ENCODE results near the gene ZDHHC14.

ZDHHC14 gene

DNA sequence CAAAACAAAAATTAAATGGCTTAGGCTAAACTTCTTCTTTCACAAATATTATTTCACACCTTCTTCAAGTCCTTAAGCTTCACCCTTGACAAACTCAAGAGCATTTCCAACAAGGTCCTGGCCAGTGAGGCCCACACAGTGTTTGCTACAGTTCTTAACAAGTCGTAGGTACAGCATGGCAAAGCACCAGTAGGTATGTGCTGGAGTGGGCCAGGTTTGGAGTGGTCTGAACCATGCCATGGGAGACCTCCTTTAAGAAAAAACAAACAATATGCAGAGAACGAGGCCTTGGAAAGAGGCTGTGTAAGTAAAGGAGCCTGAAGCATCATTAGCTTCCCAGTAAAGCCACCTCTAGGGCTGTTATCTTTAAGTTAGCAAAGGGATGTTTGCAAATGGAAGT is 287.7 kb downstream of the ZDHHC14 start:
- no peaks in the 10 kb centered on the region for H3K4me1 ChIP-seq
- H3K4me3 ChIP-seq, result no peak overlapping the region
- DNase-seq (ENCODE audit: low spot score in 2 of 2), result no peak
- H3K36me3 ChIP-seq (replicated peaks), result no peaks in the 10 kb centered on the region
- no peaks in the 10 kb centered on the region for H3K9me3 ChIP-seq
- H3K27me3 ChIP-seq (ENCODE audit: low read depth), result no peaks in the 10 kb centered on the region
- in situ Hi-C loops (cut with MboI; ENCODE audit: low sequenced_read_pairs), result no loop called here

DNA sequence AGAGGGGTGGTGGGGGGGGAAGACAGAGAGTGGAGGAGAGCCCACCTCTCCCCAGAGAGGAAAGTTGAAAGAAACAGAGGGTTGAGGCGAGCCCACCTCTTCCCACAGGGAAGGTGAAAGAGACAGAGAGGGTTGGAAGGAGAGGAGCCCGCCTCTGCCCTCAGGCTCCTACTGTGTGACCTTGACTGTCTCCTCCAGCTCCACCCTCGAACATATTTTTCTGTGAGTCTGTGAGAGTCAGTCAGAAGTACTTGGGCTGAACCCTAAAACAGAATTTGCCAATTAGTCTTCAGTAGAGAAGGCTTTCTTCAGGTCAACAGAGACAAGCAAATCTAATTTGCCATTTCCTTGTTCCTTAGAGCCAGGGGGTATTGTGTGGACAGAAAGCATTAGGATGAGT is 288.3 kb downstream of the ZDHHC14 start:
- in situ Hi-C loops (cut with MboI; ENCODE audit: low sequenced_read_pairs), result no loop called here
- Histone ChIP-seq H3K36me3 (replicated peaks) (no peaks in the 10 kb centered on the region), H3K9me3 (no peaks in the 10 kb centered on the region), H3K27me3 (ENCODE audit: low read depth) (no peaks in the 10 kb centered on the region), H3K4me1 (no peaks in the 10 kb centered on the region), H3K4me3 (no peak overlapping the region)
- DNase-seq (ENCODE audit: low spot score in 2 of 2), result no peak

DNA sequence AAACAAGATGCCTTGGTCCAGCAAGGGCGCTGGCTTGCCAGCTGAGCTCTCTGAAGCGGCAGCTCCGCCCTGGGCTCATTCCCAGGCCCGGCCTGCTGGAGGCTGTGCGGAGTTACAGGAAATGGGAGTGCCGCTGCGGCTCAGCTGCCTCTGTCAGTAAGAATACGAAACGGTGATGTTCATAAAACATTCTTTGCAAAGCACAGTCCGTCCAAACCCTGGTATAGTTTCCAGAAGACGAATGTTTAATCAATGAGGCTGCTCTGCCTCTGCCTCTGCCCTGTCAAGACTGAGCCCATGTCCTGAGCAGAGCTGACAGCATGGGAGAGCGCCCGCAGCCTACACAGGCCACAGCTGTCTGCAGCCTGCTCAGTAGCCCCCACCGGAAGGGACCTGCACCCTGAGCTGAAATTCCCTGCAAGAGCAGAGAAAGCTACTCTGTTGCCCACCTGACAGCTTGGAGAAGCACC is 288.8 kb downstream of the ZDHHC14 start:
- Histone ChIP-seq H3K4me3 (no peak overlapping the region), H3K9me3 (no peaks in the 10 kb centered on the region), H3K36me3 (replicated peaks) (no peaks in the 10 kb centered on the region), H3K27me3 (ENCODE audit: low read depth) (no peaks in the 10 kb centered on the region), H3K4me1 (no peaks in the 10 kb centered on the region)
- DNase-seq (ENCODE audit: low spot score in 2 of 2), result peak in 1 of 2 experiments; percentile 49
- in situ Hi-C loops (cut with MboI; ENCODE audit: low sequenced_read_pairs), result no loop called here

DNA sequence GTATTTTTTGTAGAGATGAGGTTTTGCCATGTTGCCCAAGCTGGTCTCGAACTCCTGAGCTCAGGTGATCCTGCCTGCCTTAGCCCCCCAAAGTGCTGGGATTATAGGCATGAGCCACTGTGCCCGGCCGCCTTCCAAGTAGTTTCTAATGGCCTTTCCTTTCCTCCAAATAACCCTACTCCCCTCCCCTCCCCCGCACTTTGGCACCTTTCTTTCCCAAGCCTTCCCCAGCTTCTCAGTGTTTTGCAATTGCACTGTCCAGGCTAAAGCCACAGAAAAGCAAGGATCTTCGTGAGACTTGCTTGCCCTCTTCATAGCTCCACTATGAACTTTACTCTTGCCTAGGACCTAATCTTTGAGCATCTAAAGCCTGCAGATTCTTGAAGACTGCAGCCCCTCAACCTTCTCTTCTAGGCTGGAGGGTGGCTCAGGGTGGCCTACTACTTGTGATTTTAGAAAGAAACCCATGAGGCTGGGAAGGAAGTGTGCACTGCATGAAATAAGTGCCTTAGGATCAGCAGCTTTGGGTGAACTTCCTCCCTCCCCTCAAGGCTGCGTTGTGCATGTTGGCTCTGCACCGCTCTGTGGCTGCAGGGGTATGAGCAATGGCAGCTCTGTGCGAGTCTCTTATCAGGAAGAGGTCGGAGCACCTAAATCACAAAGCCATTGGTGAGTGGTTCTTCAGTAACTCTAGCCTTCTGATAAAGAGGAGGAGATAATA is 289.6 kb downstream of the ZDHHC14 start:
- H3K27me3 ChIP-seq (ENCODE audit: low read depth), result no peaks in the 10 kb centered on the region
- no peaks in the 10 kb centered on the region for H3K36me3 ChIP-seq (replicated peaks)
- DNase-seq (ENCODE audit: low spot score in 2 of 2), result no peak
- H3K4me1 ChIP-seq, result no peaks in the 10 kb centered on the region
- in situ Hi-C loops (cut with MboI; ENCODE audit: low sequenced_read_pairs), result no loop called here
- no peaks in the 10 kb centered on the region for H3K9me3 ChIP-seq
- H3K4me3 ChIP-seq, result no peak overlapping the region

DNA sequence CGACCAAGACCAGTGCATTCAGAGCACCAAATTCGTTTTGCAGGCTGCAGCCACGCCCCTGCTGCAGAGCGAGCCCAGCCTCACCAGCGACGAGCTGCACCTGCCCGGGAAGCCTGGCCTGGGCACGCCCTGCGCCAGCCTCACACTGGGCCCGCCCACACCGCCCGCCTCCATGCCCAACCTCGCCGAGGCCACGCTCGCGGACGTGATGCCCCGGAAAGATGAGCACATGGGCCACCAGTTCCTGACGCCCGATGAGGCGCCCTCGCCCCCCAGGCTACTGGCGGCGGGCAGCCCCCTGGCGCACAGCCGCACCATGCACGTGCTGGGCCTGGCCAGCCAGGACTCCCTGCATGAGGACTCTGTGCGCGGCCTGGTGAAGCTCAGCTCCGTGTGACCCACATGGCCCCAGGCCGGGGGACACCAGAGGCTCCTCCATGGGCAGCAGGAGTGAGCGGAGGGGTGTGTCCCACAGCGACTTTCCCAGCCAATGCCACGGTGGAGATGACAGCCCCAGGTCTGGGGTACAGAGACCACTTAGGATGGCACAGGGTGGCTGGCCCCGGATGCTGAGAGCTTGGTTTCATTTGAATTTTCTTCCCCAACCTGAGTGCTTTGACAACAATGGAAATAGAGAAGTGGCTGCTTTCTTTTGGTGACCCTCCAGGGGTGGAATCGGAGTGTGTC is 291.9 kb downstream of the ZDHHC14 start:
- no peaks in the 10 kb centered on the region for H3K27me3 ChIP-seq (ENCODE audit: low read depth)
- H3K9me3 ChIP-seq, result no peaks in the 10 kb centered on the region
- no peak for DNase-seq (ENCODE audit: low spot score in 2 of 2)
- in situ Hi-C loops (cut with MboI; ENCODE audit: low sequenced_read_pairs), result no loop called here
- H3K4me1 ChIP-seq, result no peaks in the 10 kb centered on the region
- no peaks in the 10 kb centered on the region for H3K36me3 ChIP-seq (replicated peaks)
- no peak overlapping the region for H3K4me3 ChIP-seq

DNA sequence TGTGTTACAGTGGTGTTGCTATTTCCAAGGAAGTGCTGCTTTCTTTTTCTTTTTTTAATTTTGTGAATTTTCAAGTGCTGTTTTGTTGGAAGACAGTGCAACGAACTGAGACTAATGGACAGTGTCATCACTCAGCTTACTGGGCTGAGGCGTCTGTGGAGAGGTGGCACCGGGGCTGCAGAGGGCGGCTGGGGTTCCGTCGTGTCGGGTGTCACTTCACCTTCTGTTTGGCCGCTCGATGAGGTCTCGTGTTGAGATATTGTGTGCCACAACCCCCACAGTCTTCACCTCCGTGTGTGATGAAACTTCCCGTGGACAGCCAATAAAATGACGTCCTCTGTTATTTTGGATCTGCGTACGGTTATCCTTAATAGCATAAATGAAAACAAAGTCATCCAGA is 292.6 kb downstream of the ZDHHC14 start:
- no peaks in the 10 kb centered on the region for H3K9me3 ChIP-seq
- no peak overlapping the region for H3K4me3 ChIP-seq
- no peaks in the 10 kb centered on the region for H3K36me3 ChIP-seq (replicated peaks)
- in situ Hi-C loops (cut with MboI; ENCODE audit: low sequenced_read_pairs), result no loop called here
- no peaks in the 10 kb centered on the region for H3K27me3 ChIP-seq (ENCODE audit: low read depth)
- H3K4me1 ChIP-seq, result no peaks in the 10 kb centered on the region
- no peak for DNase-seq (ENCODE audit: low spot score in 2 of 2)

DNA sequence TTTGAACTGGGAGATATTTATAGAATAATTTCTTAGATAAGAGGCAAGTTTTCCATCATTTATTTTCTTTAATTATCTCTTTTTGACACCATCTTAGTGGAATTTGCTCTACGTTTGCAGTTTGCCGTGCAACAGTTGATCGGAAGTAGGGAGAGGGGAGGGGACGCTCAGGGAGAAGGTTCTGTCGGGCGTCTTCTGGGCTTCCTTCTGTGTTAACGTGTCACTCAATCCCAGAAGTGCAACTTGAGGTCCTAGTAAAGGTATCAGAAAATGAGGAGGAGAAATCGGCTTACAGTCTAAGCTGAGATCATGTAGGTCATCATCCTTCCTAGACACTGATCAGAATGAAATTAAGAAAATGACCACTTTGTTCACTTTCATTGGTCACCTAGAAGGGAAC is 293.1 kb downstream of the ZDHHC14 start:
- Histone ChIP-seq H3K4me1 (no peaks in the 10 kb centered on the region), H3K36me3 (replicated peaks) (no peaks in the 10 kb centered on the region), H3K4me3 (no peak overlapping the region), H3K27me3 (ENCODE audit: low read depth) (no peaks in the 10 kb centered on the region), H3K9me3 (no peaks in the 10 kb centered on the region)
- DNase-seq (ENCODE audit: low spot score in 2 of 2), result no peak
- in situ Hi-C loops (cut with MboI; ENCODE audit: low sequenced_read_pairs), result no loop called here

DNA sequence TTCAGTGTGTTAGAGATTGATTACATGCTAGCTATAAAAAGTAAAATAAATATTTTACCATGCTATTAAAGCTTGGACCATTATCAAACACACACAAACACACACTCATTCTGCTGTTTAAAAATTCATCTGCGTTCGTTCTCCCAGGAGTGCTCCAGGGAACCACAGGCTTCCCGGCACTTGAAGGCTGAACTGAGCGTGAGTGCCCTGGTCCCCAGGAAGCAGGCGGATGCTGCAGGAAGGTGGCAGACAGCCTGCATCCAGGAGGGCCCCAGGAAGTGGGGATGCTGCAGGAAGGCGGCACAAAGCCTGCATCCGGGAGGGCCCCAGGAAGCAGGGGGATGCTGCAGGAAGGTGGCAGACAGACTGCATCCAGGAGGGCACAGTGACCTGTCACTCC is 294.8 kb downstream of the ZDHHC14 start:
- Histone ChIP-seq H3K4me1 (no peaks in the 10 kb centered on the region), H3K9me3 (no peaks in the 10 kb centered on the region), H3K36me3 (replicated peaks) (no peaks in the 10 kb centered on the region), H3K4me3 (no peak overlapping the region), H3K27me3 (ENCODE audit: low read depth) (no peaks in the 10 kb centered on the region)
- in situ Hi-C loops (cut with MboI; ENCODE audit: low sequenced_read_pairs), result no loop called here
- no peak for DNase-seq (ENCODE audit: low spot score in 2 of 2)

- no peaks in the 10 kb centered on the region for H3K4me1 ChIP-seq
- H3K9me3 ChIP-seq, result no peaks in the 10 kb centered on the region
- no peak overlapping the region for H3K4me3 ChIP-seq
- in situ Hi-C loops (cut with MboI; ENCODE audit: low sequenced_read_pairs), result no loop called here
- H3K36me3 ChIP-seq (replicated peaks), result no peaks in the 10 kb centered on the region
- DNase-seq (ENCODE audit: low spot score in 2 of 2), result no peak
- H3K27me3 ChIP-seq (ENCODE audit: low read depth), result no peaks in the 10 kb centered on the region
These were observed 295.3 kb downstream of the ZDHHC14 start for GRCh38 chr6:157676241-157676640.

DNA sequence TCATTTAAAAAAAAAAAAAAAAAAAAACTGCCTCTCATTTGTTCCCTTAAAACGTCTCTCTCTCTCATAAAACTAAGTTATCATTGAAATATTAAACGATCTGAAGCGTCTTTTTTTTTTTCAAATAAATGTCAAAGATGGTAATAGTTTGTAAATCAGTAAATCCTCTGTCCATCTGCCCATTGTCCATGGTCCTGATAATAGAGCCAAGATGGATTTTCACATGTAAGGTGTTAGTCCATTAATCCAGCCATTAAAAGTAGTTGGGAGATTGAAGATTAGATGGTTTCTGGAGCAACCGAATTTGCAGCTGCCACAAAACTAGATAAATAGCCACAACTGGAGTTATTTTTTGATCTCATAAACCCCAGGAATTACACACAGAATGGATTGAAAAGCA is 296.2 kb downstream of the ZDHHC14 start:
- no peaks in the 10 kb centered on the region for H3K9me3 ChIP-seq
- DNase-seq (ENCODE audit: low spot score in 2 of 2), result no peak
- H3K36me3 ChIP-seq (replicated peaks), result no peaks in the 10 kb centered on the region
- no peaks in the 10 kb centered on the region for H3K4me1 ChIP-seq
- H3K4me3 ChIP-seq, result no peak overlapping the region
- in situ Hi-C loops (cut with MboI; ENCODE audit: low sequenced_read_pairs), result no loop called here
- no peaks in the 10 kb centered on the region for H3K27me3 ChIP-seq (ENCODE audit: low read depth)

DNA sequence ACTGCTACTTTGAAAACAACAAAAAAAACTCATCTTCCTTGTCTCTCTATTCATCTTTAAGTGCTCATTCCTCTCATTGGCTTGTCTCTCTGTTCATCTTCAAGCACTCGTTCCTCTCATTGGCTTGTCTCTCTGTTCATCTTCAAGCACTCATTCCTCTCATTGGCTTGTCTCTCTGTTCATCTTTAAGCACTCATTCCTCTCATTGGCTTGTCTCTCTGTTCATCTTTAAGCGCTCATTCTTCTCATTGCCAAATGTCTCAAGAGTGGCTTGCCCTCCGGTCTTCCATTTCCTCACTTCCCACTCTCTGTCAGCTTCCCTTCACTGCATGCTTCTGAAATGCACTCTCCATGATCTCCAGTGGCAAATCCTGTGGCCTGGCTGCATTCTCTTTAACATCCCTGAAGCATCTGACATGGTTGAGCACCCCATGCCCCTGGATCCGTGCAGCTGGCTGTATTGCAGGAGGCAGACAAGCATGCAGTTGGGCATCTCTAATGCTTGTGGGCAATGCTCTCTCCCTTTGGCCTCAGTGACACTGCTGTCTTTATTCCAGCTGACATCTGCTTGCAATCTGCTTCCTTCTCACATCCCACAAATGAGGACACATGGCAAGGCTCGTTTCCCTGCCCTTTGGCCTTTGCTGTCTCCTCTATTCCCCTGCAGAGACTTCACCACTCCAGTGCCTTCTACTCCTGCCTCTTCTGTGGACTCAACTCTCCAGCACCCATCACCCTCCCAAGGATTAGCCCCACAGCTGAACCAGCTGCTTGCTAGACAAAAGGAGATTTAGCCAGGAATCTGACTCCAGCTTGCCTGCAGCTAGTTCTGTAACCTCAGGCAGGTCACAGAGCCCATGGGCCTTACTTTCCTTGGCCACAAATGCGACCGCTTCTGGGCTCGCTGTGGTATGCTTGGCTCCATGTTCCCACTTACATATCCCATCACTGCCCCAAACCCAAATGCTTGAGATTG is 298.9 kb downstream of the ZDHHC14 start:
- no peaks in the 10 kb centered on the region for H3K4me1 ChIP-seq
- H3K36me3 ChIP-seq (replicated peaks), result no peaks in the 10 kb centered on the region
- no peak for DNase-seq (ENCODE audit: low spot score in 2 of 2)
- no peak overlapping the region for H3K4me3 ChIP-seq
- in situ Hi-C loops (cut with MboI; ENCODE audit: low sequenced_read_pairs), result no loop called here
- H3K27me3 ChIP-seq (ENCODE audit: low read depth), result no peaks in the 10 kb centered on the region
- no peaks in the 10 kb centered on the region for H3K9me3 ChIP-seq

- DNase-seq (ENCODE audit: low spot score in 2 of 2), result no peak
These were observed 300.2 kb downstream of the ZDHHC14 start for GRCh38 chr6:157681041-157681650.

DNA sequence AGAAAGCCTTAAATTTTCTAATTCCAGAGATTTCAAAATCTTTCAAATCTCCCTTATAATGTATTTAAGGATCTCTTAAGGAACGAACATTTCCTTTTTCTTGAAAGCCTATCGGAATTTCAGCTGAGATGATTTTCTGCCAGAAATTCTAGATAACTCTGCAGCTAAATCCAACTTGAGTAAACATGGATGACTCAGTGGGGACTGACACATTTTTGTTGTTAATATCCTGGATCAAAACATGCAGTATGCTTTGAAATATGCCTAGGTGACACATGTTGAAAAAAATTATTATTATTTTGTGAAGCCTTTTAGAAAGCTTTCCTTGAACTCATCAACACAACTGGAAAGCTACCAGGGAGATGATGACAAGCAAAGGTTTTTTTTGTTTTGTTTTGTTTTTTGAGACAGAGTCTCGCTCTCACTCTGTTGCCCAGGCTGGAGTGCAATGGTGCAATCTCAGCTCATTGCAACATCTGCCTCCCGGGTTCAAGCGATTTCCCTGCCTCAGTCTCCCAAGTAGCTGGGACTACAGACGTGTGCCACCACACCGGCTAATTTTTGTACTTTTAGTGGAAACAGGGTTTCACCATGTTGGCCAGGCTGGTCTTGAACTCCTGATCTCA is 302.0 kb downstream of the ZDHHC14 start:
- Histone ChIP-seq H3K27me3 (ENCODE audit: low read depth) (no peaks in the 10 kb centered on the region), H3K9me3 (no peaks in the 10 kb centered on the region), H3K36me3 (replicated peaks) (no peaks in the 10 kb centered on the region), H3K4me1 (no peaks in the 10 kb centered on the region), H3K4me3 (no peak overlapping the region)
- DNase-seq (ENCODE audit: low spot score in 2 of 2), result no peak
- in situ Hi-C loops (cut with MboI; ENCODE audit: low sequenced_read_pairs), result no loop called here

More at GRCh38 chr6:157681041-157681650, 300.2 kb downstream of the ZDHHC14 start:
- H3K9me3 ChIP-seq, result no peaks in the 10 kb centered on the region
- H3K27me3 ChIP-seq (ENCODE audit: low read depth), result no peaks in the 10 kb centered on the region
- no peak overlapping the region for H3K4me3 ChIP-seq
- no peaks in the 10 kb centered on the region for H3K4me1 ChIP-seq
- H3K36me3 ChIP-seq (replicated peaks), result no peaks in the 10 kb centered on the region
- in situ Hi-C loops (cut with MboI; ENCODE audit: low sequenced_read_pairs), result no loop called here

All from HAP-1 (cell line).